ENCODE measurements around the gene NR1D2. TPM values are rescaled to one million over a fixed set of nuclear protein-coding genes. Genes with fewer than 3 reads are reported as not detected.
"Not testable (repeated sequence)": the region's sequence is repeated elsewhere in the genome, so short reads cannot be mapped to it uniquely, and the experiment has no call there.

The NR1D2 gene
- total RNA-seq, 1 donor from 2014 or later, result 34.0 TPM

GRCh38 chr3:23913182-23913581, 31.9 kb upstream of the NR1D2 start:
- H3K36me3 ChIP-seq (ENCODE audit: control insufficient read depth, insufficient read depth, low read length), result peaks cover 3% of the 10 kb centered on the region
- FAIRE-seq (no peak), DNase-seq (ENCODE audit: low read depth) (no peak)
- no peaks in the 10 kb centered on the region for H3K27me3 ChIP-seq (ENCODE audit: control insufficient read depth, insufficient read depth, low read length)
- TF ChIP-seq, protein P1, sequence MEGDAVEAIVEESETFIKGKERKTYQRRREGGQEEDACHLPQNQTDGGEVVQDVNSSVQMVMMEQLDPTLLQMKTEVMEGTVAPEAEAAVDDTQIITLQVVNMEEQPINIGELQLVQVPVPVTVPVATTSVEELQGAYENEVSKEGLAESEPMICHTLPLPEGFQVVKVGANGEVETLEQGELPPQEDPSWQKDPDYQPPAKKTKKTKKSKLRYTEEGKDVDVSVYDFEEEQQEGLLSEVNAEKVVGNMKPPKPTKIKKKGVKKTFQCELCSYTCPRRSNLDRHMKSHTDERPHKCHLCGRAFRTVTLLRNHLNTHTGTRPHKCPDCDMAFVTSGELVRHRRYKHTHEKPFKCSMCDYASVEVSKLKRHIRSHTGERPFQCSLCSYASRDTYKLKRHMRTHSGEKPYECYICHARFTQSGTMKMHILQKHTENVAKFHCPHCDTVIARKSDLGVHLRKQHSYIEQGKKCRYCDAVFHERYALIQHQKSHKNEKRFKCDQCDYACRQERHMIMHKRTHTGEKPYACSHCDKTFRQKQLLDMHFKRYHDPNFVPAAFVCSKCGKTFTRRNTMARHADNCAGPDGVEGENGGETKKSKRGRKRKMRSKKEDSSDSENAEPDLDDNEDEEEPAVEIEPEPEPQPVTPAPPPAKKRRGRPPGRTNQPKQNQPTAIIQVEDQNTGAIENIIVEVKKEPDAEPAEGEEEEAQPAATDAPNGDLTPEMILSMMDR (IDR thresholded peaks at IDR 0.05; ENCODE audit: insufficient read depth, low read length, severe bottlenecking), result no peak
- H3K4me3 ChIP-seq (ENCODE audit: low read depth, low read length), result no peak overlapping the region

DNA sequence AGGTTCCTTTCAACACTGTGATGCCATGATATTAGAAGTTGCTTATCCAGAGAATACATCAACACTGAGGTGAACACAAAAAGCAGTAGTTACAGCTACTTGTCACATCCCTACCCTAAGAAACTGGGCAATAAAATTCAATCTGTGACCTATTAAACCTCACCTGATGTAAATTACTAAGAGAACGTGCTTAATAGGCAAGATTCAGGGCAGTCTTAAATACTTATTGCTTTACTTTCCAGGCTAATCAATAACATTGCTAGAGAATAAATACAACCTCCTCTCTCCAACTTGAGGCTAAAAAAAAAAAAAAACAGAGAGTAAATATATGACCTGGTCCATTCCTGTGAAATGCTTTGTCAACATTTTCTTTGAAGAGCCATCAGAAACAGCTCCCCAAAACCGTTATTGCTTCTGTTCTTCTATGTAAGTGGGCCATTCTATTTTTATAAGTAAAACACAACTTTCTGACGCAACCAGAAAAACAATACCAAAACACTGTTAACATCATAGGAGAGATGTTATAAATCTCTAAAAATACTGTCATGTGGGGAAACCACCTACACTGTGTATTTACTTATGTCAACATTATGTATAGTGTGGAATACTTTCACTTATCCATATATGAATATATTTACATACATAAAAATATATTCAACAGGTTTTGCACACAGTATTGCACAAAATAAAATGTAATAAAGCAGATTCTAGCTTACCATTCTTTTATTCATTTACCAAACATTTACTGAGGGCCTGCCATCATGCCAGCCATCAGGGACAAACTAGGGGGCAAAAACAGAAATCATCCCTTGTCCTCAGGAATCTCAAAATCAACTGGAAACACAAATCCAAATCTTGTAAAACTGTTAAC, 31.0 kb upstream of the NR1D2 start:
- DNase-seq (ENCODE audit: low read depth), result no peak
- TF ChIP-seq, protein P1 (IDR thresholded peaks at IDR 0.05; ENCODE audit: insufficient read depth, low read length, severe bottlenecking), result no peak
- no peaks in the 10 kb centered on the region for H3K27me3 ChIP-seq (ENCODE audit: control insufficient read depth, insufficient read depth, low read length)
- no peak overlapping the region for H3K4me3 ChIP-seq (ENCODE audit: low read depth, low read length)
- H3K36me3 ChIP-seq (ENCODE audit: control insufficient read depth, insufficient read depth, low read length), result peaks cover 7% of the 10 kb centered on the region
- no peak for FAIRE-seq

DNA sequence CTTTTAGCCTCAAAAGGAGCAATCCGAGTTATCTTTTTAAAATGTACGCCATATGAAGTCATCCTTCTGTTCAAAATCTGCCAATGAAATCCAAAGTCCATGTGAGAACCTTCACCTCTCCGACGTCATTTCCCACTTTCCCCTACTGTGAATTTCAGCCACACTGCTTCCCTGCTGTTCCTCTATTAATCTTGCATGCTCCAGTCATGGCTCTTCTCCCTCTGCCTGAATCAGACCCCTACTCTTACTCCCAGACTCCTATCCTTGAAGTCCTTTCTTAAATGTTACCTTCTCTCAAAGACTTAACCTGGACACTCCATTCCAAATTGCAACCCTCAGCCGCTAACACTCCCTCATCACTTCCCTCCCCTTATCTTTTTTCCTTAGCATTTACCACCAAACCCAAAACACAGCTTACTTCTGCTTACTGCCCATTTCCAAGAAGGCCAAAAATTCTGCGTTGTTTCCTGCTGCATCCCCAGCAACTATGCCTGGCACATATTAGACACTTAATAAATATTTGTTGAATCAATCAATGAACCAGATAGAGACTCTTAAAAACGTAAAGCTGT, 29.5 kb upstream of the NR1D2 start:
- no peak for FAIRE-seq
- TF ChIP-seq, protein P1 (IDR thresholded peaks at IDR 0.05; ENCODE audit: insufficient read depth, low read length, severe bottlenecking), result no peak
- DNase-seq (ENCODE audit: low read depth), result no peak
- H3K4me3 ChIP-seq (ENCODE audit: low read depth, low read length), result peak overlapping the region; percentile 100
- no peaks in the 10 kb centered on the region for H3K27me3 ChIP-seq (ENCODE audit: control insufficient read depth, insufficient read depth, low read length)
- peaks cover 7% of the 10 kb centered on the region for H3K36me3 ChIP-seq (ENCODE audit: control insufficient read depth, insufficient read depth, low read length)

- no peak for FAIRE-seq
- Histone ChIP-seq H3K27me3 (ENCODE audit: control insufficient read depth, insufficient read depth, low read length) (no peaks in the 10 kb centered on the region), H3K36me3 (ENCODE audit: control insufficient read depth, insufficient read depth, low read length) (peaks cover 7% of the 10 kb centered on the region), H3K4me3 (ENCODE audit: low read depth, low read length) (peak overlapping the region; percentile 100)
- TF ChIP-seq, protein P1 (IDR thresholded peaks at IDR 0.05; ENCODE audit: insufficient read depth, low read length, severe bottlenecking), result no peak
- no peak for DNase-seq (ENCODE audit: low read depth)
These were observed 28.8 kb upstream of the NR1D2 start for GRCh38 chr3:23916152-23916885.

GRCh38 chr3:23916886-23917678, 28.0 kb upstream of the NR1D2 start, which contains the start of the genes NKIRAS1 and RPL15:
Gene NKIRAS1 (minus strand): TSS chr3:23916990. CDS start chr3:23910904, 6,086 bp downstream.
Gene RPL15 (plus strand): TSS chr3:23917132. CDS start chr3:23917860, 728 bp downstream.
- TF ChIP-seq, protein P1 (IDR thresholded peaks at IDR 0.05; ENCODE audit: insufficient read depth, low read length, severe bottlenecking), result peak; percentile 50
- Histone ChIP-seq H3K36me3 (ENCODE audit: control insufficient read depth, insufficient read depth, low read length) (peaks cover 7% of the 10 kb centered on the region), H3K27me3 (ENCODE audit: control insufficient read depth, insufficient read depth, low read length) (no peaks in the 10 kb centered on the region), H3K4me3 (ENCODE audit: low read depth, low read length) (peak within 1 kb of the TSS; percentile 100)
- no peak for FAIRE-seq
- peak; percentile 91 for DNase-seq (ENCODE audit: low read depth)

- not testable (repeated sequence) for H3K27me3 ChIP-seq (ENCODE audit: control insufficient read depth, insufficient read depth, low read length); H3K36me3 ChIP-seq (ENCODE audit: control insufficient read depth, insufficient read depth, low read length); FAIRE-seq
- DNase-seq (ENCODE audit: low read depth), result peak; percentile 29
- peak overlapping the region; percentile 100 for H3K4me3 ChIP-seq (ENCODE audit: low read depth, low read length)
These were observed 27.3 kb upstream of the NR1D2 start for GRCh38 chr3:23917679-23918303.

DNA sequence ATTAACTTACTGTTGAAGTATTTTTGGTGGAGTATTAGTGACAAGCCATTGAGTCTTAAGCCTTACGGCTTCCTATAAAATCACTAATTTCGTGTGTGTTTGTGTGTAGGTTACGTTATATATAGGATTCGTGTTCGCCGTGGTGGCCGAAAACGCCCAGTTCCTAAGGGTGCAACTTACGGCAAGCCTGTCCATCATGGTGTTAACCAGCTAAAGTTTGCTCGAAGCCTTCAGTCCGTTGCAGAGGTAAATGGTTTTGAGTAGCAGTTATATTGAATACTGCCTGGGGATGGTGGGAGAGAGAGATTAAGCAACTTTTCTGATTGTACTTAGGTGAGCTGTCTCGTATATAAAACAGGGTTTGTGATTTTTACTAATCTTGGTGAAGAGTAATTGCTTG, 26.8 kb upstream of the NR1D2 start:
- peak overlapping the region; percentile 100 for H3K4me3 ChIP-seq (ENCODE audit: low read depth, low read length)
- not testable (repeated sequence) for DNase-seq (ENCODE audit: low read depth); FAIRE-seq; H3K27me3 ChIP-seq (ENCODE audit: control insufficient read depth, insufficient read depth, low read length); H3K36me3 ChIP-seq (ENCODE audit: control insufficient read depth, insufficient read depth, low read length)

Measured in bronchial epithelial cell (primary cell).